Astrocyte of the spinal cord (primary cell): ENCODE results near the gene LY86.

ENCODE experiments used
- DNase-seq: peaks from one replicate; pipeline ENCODE4 v3.0.0; 2011; ENCODE audit warnings: low read depth, low spot score
- H3K4me3 ChIP-seq: 2 replicates; pipeline ENCODE4 v1.5.1; 2011; ENCODE audit warnings: low read depth, mild to moderate bottlenecking, low read length, moderate library complexity
- CTCF ChIP-seq: IDR thresholded peaks from 2 replicates; pipeline ENCODE4 v1.5.1; 2012; ENCODE audit warnings: low read depth, mild to moderate bottlenecking, low read length, inconsistent platforms
- in situ Hi-C: cut with HindIII; loops from 2 replicates; pipeline ENCODE4 v1.10.0; 2017; ENCODE audit warnings: low sequenced_read_pairs

LY86 gene

GRCh38 chr6:6614983-6615349, 26.4 kb downstream of the LY86 start:
- in situ Hi-C loops, result no loop called here
- H3K4me3 ChIP-seq, result no peak overlapping the region
- no peak for TF ChIP-seq CTCF
- DNase-seq, result no peak

GRCh38 chr6:6616656-6617055, 28.1 kb downstream of the LY86 start:
- in situ Hi-C loops, result no loop called here
- no peak for DNase-seq

GRCh38 chr6:6619021-6619794, 30.7 kb downstream of the LY86 start:
- in situ Hi-C loops, result no loop called here
- no peak for TF ChIP-seq CTCF
- no peak overlapping the region for H3K4me3 ChIP-seq
- no peak for DNase-seq

More at GRCh38 chr6:6616656-6617055, 28.1 kb downstream of the LY86 start:
- no peak for TF ChIP-seq CTCF
- no peak overlapping the region for H3K4me3 ChIP-seq

- in situ Hi-C loops, result no loop called here
- H3K4me3 ChIP-seq, result no peak overlapping the region
- no peak for DNase-seq
- TF ChIP-seq CTCF, result no peak
These were observed 32.4 kb downstream of the LY86 start for GRCh38 chr6:6620766-6621425.

GRCh38 chr6:6622501-6622900, 34.0 kb downstream of the LY86 start:
- DNase-seq, result no peak
- H3K4me3 ChIP-seq, result no peak overlapping the region
- no peak for TF ChIP-seq CTCF
- in situ Hi-C loops, result no loop called here

- in situ Hi-C loops, result no loop called here
- H3K4me3 ChIP-seq, result no peak overlapping the region
- TF ChIP-seq CTCF, result no peak
- no peak for DNase-seq
These were observed 35.0 kb downstream of the LY86 start for GRCh38 chr6:6623553-6623952.
